HepG2 (cell line): ENCODE data around the gene B4GALT5. TPM values are rescaled to one million over a fixed set of nuclear protein-coding genes. Genes with fewer than 3 reads are reported as not detected.

Experiments used
- ATAC-seq: fragments of 200-7000 bp; cut with Tn5 transposase; 3 replicates; pipeline ENCODE4 v1.9.1; 2020; ENCODE audit warnings: mild to moderate bottlenecking, moderate library complexity
- BruUV-seq: library from RNA; stranded (reverse); fragments of 400-500 nt; replicated peaks from 2 replicates; lab custom pipeline; 2021; lab: Mats Ljungman, UMichigan
- CTCF ChIA-PET: fragments of 300-600 bp; formaldehyde crosslinking; extraction: SDS; loops from one replicate; lab custom pipeline; 2021; ENCODE audit warnings: low total read pairs, inconsistent platforms, low intra/inter-chr PET ratio; lab: Yijun Ruan, JAX
- POLR2A ChIA-PET: fragments of 350-600 bp; sonication (Branson Sonifier 250); formaldehyde crosslinking; loops from one replicate; lab custom pipeline; 2020; ENCODE audit warnings: antibody characterized with exemption, inconsistent platforms; lab: Yijun Ruan, JAX
- DNase-seq: peaks from one replicate; pipeline ENCODE4 v3.0.0-alpha.2; 2015; ENCODE audit warnings: low spot score
- FAIRE-seq: peaks from 3 replicates; lab custom pipeline; 2011; peaks lifted over from hg19 to GRCh38; lab: Jason Lieb, UNC
- H2AFZ ChIP-seq: one replicate; pipeline ENCODE4 v1.6.1; 2011; ENCODE audit warnings: low read length, inconsistent platforms
- H3K27ac ChIP-seq: fragments of 300-600 bp; 3 replicates; pipeline ENCODE4 v1.8.0; 2011; ENCODE audit warnings: mixed run types, mild to moderate bottlenecking, mixed read lengths, low read length, inconsistent platforms; ENCODE audit not compliant: insufficient read depth; ENCODE audit errors: extremely low read length
- H3K27me3 ChIP-seq, 2 experiments: fragments of 200-600 bp in 1 of 2; 2 replicates in 1 of 2; 3 replicates in 1 of 2; pipeline versions ENCODE4 v1.6.0 to v1.8.0; 2011; ENCODE audit warnings: low read length in 2 of 2, mild to moderate bottlenecking in 2 of 2, moderate library complexity in 2 of 2, inconsistent platforms in 1 of 2; ENCODE audit not compliant: insufficient read depth in 2 of 2, control insufficient read depth in 1 of 2
- H3K36me3 ChIP-seq, 2 experiments: fragments of 200-600 bp in 1 of 2; replicated peaks in 1 of 2; 2 replicates in 1 of 2; 3 replicates in 1 of 2; pipeline versions ENCODE4 v1.5.1 to v1.8.0; 2011; ENCODE audit warnings: low read length in 2 of 2, inconsistent platforms in 1 of 2; ENCODE audit not compliant: insufficient read depth in 2 of 2, control insufficient read depth in 1 of 2
- H3K4me1 ChIP-seq: 2 replicates; pipeline ENCODE4 v1.5.1; 2012; ENCODE audit warnings: low read length, inconsistent platforms; ENCODE audit not compliant: insufficient read depth
- H3K4me2 ChIP-seq: 2 replicates; pipeline ENCODE4 v1.6.0; 2011; ENCODE audit warnings: low read depth, low read length, inconsistent platforms
- H3K4me3 ChIP-seq, 3 experiments: fragments of 200-600 bp in 1 of 3; sonication (generic), shearing (Covaris generic) in 1 of 3; replicated peaks in 1 of 3; 2 replicates each; pipeline ENCODE4 v1.5.1; 2011 to 2016; ENCODE audit warnings: low read length in 3 of 3, inconsistent platforms in 2 of 3, low read depth in 2 of 3, mild to moderate bottlenecking in 2 of 3, control low read depth in 1 of 3, mixed read lengths in 1 of 3; ENCODE audit not compliant: insufficient read depth in 1 of 3
- H3K79me2 ChIP-seq: one replicate; pipeline ENCODE4 v1.6.1; 2011; ENCODE audit warnings: low read length, inconsistent platforms; ENCODE audit not compliant: insufficient read depth
- H3K9ac ChIP-seq: 2 replicates; pipeline ENCODE4 v1.6.0; 2011; ENCODE audit warnings: mild to moderate bottlenecking, low read depth, low read length, inconsistent platforms; ENCODE audit not compliant: insufficient read depth
- H3K9me3 ChIP-seq: 2 replicates; pipeline ENCODE4 v1.5.1; 2012; ENCODE audit warnings: mild to moderate bottlenecking, low read length
- H4K20me1 ChIP-seq: 2 replicates; pipeline ENCODE4 v1.6.0; 2011; ENCODE audit warnings: inconsistent platforms, mild to moderate bottlenecking, low read length, moderate library complexity; ENCODE audit not compliant: insufficient read depth
- DDIT3 ChIP-seq: sonication (generic); formaldehyde crosslinking; IDR thresholded peaks from 2 replicates; pipeline ENCODE4 v1.4.0; 2020; ENCODE audit warnings: mild to moderate bottlenecking, missing genetic modification reagents
- E2F1 ChIP-seq: sonication (generic); formaldehyde crosslinking; IDR thresholded peaks from 2 replicates; pipeline ENCODE4 v1.5.0; 2020; ENCODE audit warnings: missing genetic modification reagents
- HIVEP1 ChIP-seq: sonication (generic); formaldehyde crosslinking; IDR thresholded peaks from 2 replicates; pipeline ENCODE4 v1.4.0; 2020; ENCODE audit warnings: mild to moderate bottlenecking, missing genetic modification reagents
- KDM3A ChIP-seq: IDR thresholded peaks from 2 replicates; pipeline ENCODE4 v1.6.1; 2018; ENCODE audit warnings: low read depth, missing compliant biosample characterization
- MXI1 ChIP-seq: IDR thresholded peaks from 3 replicates; pipeline ENCODE4 v1.6.1; 2012; ENCODE audit warnings: low read depth, low read length, inconsistent platforms, borderline replicate concordance
- PREB ChIP-seq: sonication (generic); formaldehyde crosslinking; IDR thresholded peaks from 2 replicates; pipeline ENCODE4 v1.4.0; 2020; ENCODE audit warnings: missing genetic modification reagents
- RFXAP ChIP-seq: sonication (generic); formaldehyde crosslinking; IDR thresholded peaks from 2 replicates; pipeline ENCODE4 v1.4.0; 2020; ENCODE audit warnings: missing genetic modification reagents, borderline replicate concordance
- ZFAT ChIP-seq: sonication (generic); formaldehyde crosslinking; conservative IDR thresholded peaks from 2 replicates; pipeline ENCODE4 v1.8.1; 2023; ENCODE audit warnings: missing genetic modification reagents, inconsistent platforms
- ZNF24 ChIP-seq: fragments of 450-650 bp; IDR thresholded peaks from 2 replicates; pipeline ENCODE4 v1.6.1; 2017; ENCODE audit warnings: antibody characterized with exemption, mild to moderate bottlenecking
- ZNF264 ChIP-seq: sonication (generic); formaldehyde crosslinking; IDR thresholded peaks from 2 replicates; pipeline ENCODE4 v1.4.0; 2020; ENCODE audit warnings: missing genetic modification reagents
- ZNF282 ChIP-seq: fragments of 450-650 bp; IDR thresholded peaks from 2 replicates; pipeline ENCODE4 v1.6.1; 2018; ENCODE audit not compliant: partially characterized antibody
- ZNF354B ChIP-seq: sonication (generic); formaldehyde crosslinking; IDR thresholded peaks from 2 replicates; pipeline ENCODE4 v1.8.0; 2022; ENCODE audit warnings: mild to moderate bottlenecking, missing genetic modification reagents
- ZNF446 ChIP-seq: sonication (generic); formaldehyde crosslinking; IDR thresholded peaks from 2 replicates; pipeline ENCODE4 v1.5.0; 2020; ENCODE audit warnings: mild to moderate bottlenecking, missing genetic modification reagents
- ZNF660 ChIP-seq: sonication (generic); formaldehyde crosslinking; IDR thresholded peaks from 2 replicates; pipeline ENCODE4 v1.5.1; 2020; ENCODE audit warnings: mild to moderate bottlenecking, low read depth, missing genetic modification reagents, borderline replicate concordance
- ZNF703 ChIP-seq: sonication (generic); formaldehyde crosslinking; IDR thresholded peaks from 2 replicates; pipeline ENCODE4 v1.5.1; 2020; ENCODE audit warnings: missing genetic modification reagents, mild to moderate bottlenecking, moderate library complexity, borderline replicate concordance
- ZSCAN21 ChIP-seq: sonication (generic); formaldehyde crosslinking; IDR thresholded peaks from 2 replicates; pipeline ENCODE4 v1.8.0; 2022; ENCODE audit warnings: mild to moderate bottlenecking, missing genetic modification reagents, moderate library complexity, borderline replicate concordance
- WGBS: methylation state at CpG from one replicate; pipeline ENCODE4 v1.1.6; 2017; ENCODE audit warnings: low lambda C conversion rate; 5-methylcytosine and 5-hydroxymethylcytosine counted together
- in situ Hi-C: cut with HindIII; loops from 2 replicates; pipeline ENCODE4 v1.10.0; 2017; ENCODE audit warnings: low pct_unique_long_range_greater_than_20kb; ENCODE audit not compliant: extremely low pct_ligation_motif_present
- intact Hi-C: fragments of 100-400 bp; cut with micrococcal nuclease; formaldehyde crosslinking; loops from one replicate; pipeline ENCODE4 v1.10.0; 2022; ENCODE audit not compliant: unreplicated experiment
- polyA plus RNA-seq, 8 experiments: library from polyadenylated mRNA; depleted of rRNA in 3 of 8; stranded (reverse) in 7 of 8; unstranded in 1 of 8; fragments of >200 nt; fragmentation: Illumina TruSeq in 4 of 8; extraction: Trizol in 4 of 8; gene quantifications; 2 replicates each; pipeline versions ENCODE4 v1.2.1 to v1.2.3, GENCODE V29; 2011 to 2016; ENCODE audit warnings: low read depth in 4 of 8, missing spikeins in 1 of 8, mixed read lengths in 1 of 8; ENCODE audit not compliant: insufficient read depth in 1 of 8
- total RNA-seq, 5 experiments: library from RNA; depleted of rRNA; stranded (reverse); fragments of >200 nt; fragmentation: Illumina TruSeq; extraction: Trizol; gene quantifications; 2 replicates each; pipeline ENCODE4 v1.2.3, GENCODE V29; 2016; ENCODE audit warnings: low read depth in 1 of 5

The B4GALT5 gene
- total and polyA plus RNA-seq, 2 of the 13 experiments (the other 11 are each of a cell fraction or from before 2014, with no cell fraction given), result 27.3 to 30.9 TPM

GRCh38 chr20:49751397-49751736, 37.7 kb upstream of the B4GALT5 start:
- Histone ChIP-seq H3K9me3 (no peaks in the 10 kb centered on the region), H2AFZ (no peak overlapping the region), H3K36me3 (no peaks in the 10 kb centered on the region), H3K27me3 (peaks cover 0 to 11% of the 10 kb centered on the region in 2 experiments; a peak in 1 of 5 replicates)
- DNase-seq, result no peak
- intact Hi-C loops, result no loop called here
- TF ChIP-seq ZSCAN21 (no peak), ZNF264 (no peak), ZNF703 (CRISPR knock-in tag) (no peak), KDM3A (CRISPR knock-in tag) (no peak)
- TF ChIP-seq, all 625 proteins: peak for 0
- ATAC-seq, result no peak
- Histone ChIP-seq H3K4me2 (no peak overlapping the region), H4K20me1 (no peaks in the 10 kb centered on the region), H3K27ac (no peak overlapping the region), H3K4me3 (no peak overlapping the region), H3K4me1 (peaks cover 45% of the 10 kb centered on the region), H3K9ac (no peak overlapping the region), H3K79me2 (no peaks in the 10 kb centered on the region)
- FAIRE-seq, result no peak
- WGBS, result 57% methylated on average over 3 of the region's 3 CpGs
- in situ Hi-C loops, result no loop called here
- POLR2A ChIA-PET, result interaction anchor here (1.0 to 1.6 kb wide), 4 partner anchors 11 to 61 kb away, joined by 3 to 5 read pairs (median 4); partner anchors contain the start of gene SLC9A8
- CTCF ChIA-PET, result no interaction called here
- BruUV-seq, result no TSS peak

- ChIA-PET CTCF (no interaction called here), POLR2A (interaction anchor here (0.7 to 1.6 kb wide), 7 partner anchors 12 to 244 kb away, joined by 3 to 5 read pairs (median 3); partner anchors contain the start of gene SLC9A8)
- intact Hi-C loops (no loop called here), in situ Hi-C loops (no loop called here)
- no peak overlapping the region for H3K27ac ChIP-seq
- H3K4me3 ChIP-seq, result peak overlapping the region in 2 of 3 experiments; percentile 4 to 38; a peak in 2 of 6 replicates
- no TSS peak for BruUV-seq
- no peaks in the 10 kb centered on the region for H3K79me2 ChIP-seq
- DNase-seq (no peak), FAIRE-seq (no peak), ATAC-seq (peak; percentile 73)
- peaks cover 0 to 11% of the 10 kb centered on the region in 2 experiments; a peak in 1 of 5 replicates for H3K27me3 ChIP-seq
- no peaks in the 10 kb centered on the region for H3K36me3 ChIP-seq
- WGBS, result 45% methylated on average over 12 of the region's 12 CpGs
- peak overlapping the region; percentile 34 for H2AFZ ChIP-seq
- H3K9ac ChIP-seq, result no peak overlapping the region
- peak overlapping the region; percentile 63 for H3K4me2 ChIP-seq
- H3K9me3 ChIP-seq, result no peaks in the 10 kb centered on the region
- peaks cover 39% of the 10 kb centered on the region for H3K4me1 ChIP-seq
- no peaks in the 10 kb centered on the region for H4K20me1 ChIP-seq
- no peak for TF ChIP-seq DDIT3
- TF ChIP-seq ZNF282, result no peak
- no peak for TF ChIP-seq ZNF24
- TF ChIP-seq MXI1, result no peak
- no peak for TF ChIP-seq PREB
- TF ChIP-seq RFXAP (CRISPR knock-in tag), result no peak
- TF ChIP-seq HIVEP1 (CRISPR knock-in tag), result 0 out of 2 replicates have a peak, but pooled peaks have one; percentile 41
- no peak for TF ChIP-seq ZNF446 (CRISPR knock-in tag)
- TF ChIP-seq ZNF660, result no peak
- no peak for TF ChIP-seq E2F1 (CRISPR knock-in tag)
- no peak for TF ChIP-seq ZNF354B (CRISPR knock-in tag)
- TF ChIP-seq ZFAT, result no peak
Measured at GRCh38 chr20:49750611-49751396, 37.1 kb upstream of the B4GALT5 start.
